Gastroesophageal sphincter (tissue), 3 donors: Measurements from ENCODE around the gene PEMT.

Experiments used
- CTCF ChIP-seq, 4 experiments: fragments of 200-600 bp in 2 of 4; fragments of 450-650 bp in 2 of 4; sonication (generic) in 1 of 4; IDR thresholded peaks; one replicate each; pipeline ENCODE4 v1.5.1; 2017 to 2019; ENCODE audit warnings: antibody characterized with exemption in 4 of 4, mild to moderate bottlenecking in 2 of 4, moderate library complexity in 2 of 4
- POLR2AphosphoS5 ChIP-seq: sonication (generic); formaldehyde crosslinking; IDR thresholded peaks from one replicate; pipeline ENCODE4 v1.6.1; 2017; ENCODE audit warnings: antibody characterized with exemption

DNA sequence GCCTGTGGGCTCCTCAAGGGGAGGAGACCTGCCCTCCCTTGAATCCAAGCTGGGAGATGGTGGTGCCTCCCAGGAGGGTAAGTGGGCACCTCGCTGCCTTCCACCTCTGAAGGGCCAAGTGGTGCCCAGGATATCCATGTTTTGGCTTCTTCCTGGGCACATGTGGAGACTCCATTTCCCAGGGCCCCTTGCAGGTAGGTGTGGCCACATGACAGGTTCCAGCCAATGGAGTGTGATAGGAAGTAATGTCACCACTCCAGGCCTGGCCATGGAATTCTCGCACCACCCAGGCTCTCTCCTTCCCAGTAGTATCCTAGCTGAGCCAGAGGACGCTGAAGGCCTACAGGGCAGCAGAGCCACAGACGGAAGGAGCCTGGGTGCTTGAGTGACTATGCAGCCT is 17.6 kb upstream of the PEMT start:
- no peak for TF ChIP-seq POLR2AphosphoS5
- TF ChIP-seq CTCF (IDR thresholded peaks at IDR 0.05) = no peak
